ENCODE results near the gene FCER1G.
"Not testable (repeated sequence)": the region's sequence is repeated elsewhere in the genome, so short reads cannot be mapped to it uniquely, and the experiment has no call there.

Gene FCER1G

GRCh38 chr1:161242313-161242712 lies 27.2 kb downstream of the FCER1G start:
- no peak for DNase-seq
- Histone ChIP-seq H3K36me3 (no peaks in the 10 kb centered on the region), H3K27me3 (no peaks in the 10 kb centered on the region), H3K4me1 (no peaks in the 10 kb centered on the region), H3K9me3 (no peaks in the 10 kb centered on the region), H3K4me3 (ENCODE audit: low read depth, low read length) (no peak overlapping the region)
- TF ChIP-seq CTCF (IDR thresholded peaks at IDR 0.05; ENCODE audit: low read depth, low read length) = no peak

- DNase-seq = no peak
- no peaks in the 10 kb centered on the region for H3K27me3 ChIP-seq
- no peaks in the 10 kb centered on the region for H3K36me3 ChIP-seq
- no peaks in the 10 kb centered on the region for H3K4me1 ChIP-seq
- H3K4me3 ChIP-seq (ENCODE audit: low read depth, low read length) = no peak overlapping the region
- no peak for TF ChIP-seq CTCF (IDR thresholded peaks at IDR 0.05; ENCODE audit: low read depth, low read length)
- peaks cover 3% of the 10 kb centered on the region; the same call in 1 of the 2 replicates for H3K9me3 ChIP-seq
Observed at GRCh38 chr1:161244888-161245287, 29.8 kb downstream of the FCER1G start.

GRCh38 chr1:161250100-161250499 lies 35.0 kb downstream of the FCER1G start:
- H3K36me3 ChIP-seq; H3K9me3 ChIP-seq; H3K27me3 ChIP-seq; H3K4me3 ChIP-seq (ENCODE audit: low read depth, low read length); DNase-seq; H3K4me1 ChIP-seq: not testable (repeated sequence)

GRCh38 chr1:161250829-161251228 lies 35.7 kb downstream of the FCER1G start:
- Histone ChIP-seq H3K36me3 (no peaks in the 10 kb centered on the region), H3K27me3 (no peaks in the 10 kb centered on the region), H3K9me3 (peaks cover 5% of the 10 kb centered on the region), H3K4me3 (ENCODE audit: low read depth, low read length) (no peak overlapping the region), H3K4me1 (no peaks in the 10 kb centered on the region)
- no peak for TF ChIP-seq CTCF (IDR thresholded peaks at IDR 0.05; ENCODE audit: low read depth, low read length)
- DNase-seq = no peak

- Histone ChIP-seq H3K27me3 (no peaks in the 10 kb centered on the region), H3K4me1 (no peaks in the 10 kb centered on the region), H3K4me3 (ENCODE audit: low read depth, low read length) (no peak overlapping the region), H3K36me3 (no peaks in the 10 kb centered on the region), H3K9me3 (peaks cover 5% of the 10 kb centered on the region)
- DNase-seq = no peak
- TF ChIP-seq CTCF (IDR thresholded peaks at IDR 0.05; ENCODE audit: low read depth, low read length) = no peak
Observed at GRCh38 chr1:161251579-161251978, 36.5 kb downstream of the FCER1G start.

GRCh38 chr1:161255302-161255701 lies 40.2 kb downstream of the FCER1G start:
- H3K4me1 ChIP-seq; H3K4me3 ChIP-seq (ENCODE audit: low read depth, low read length); H3K9me3 ChIP-seq; DNase-seq; H3K36me3 ChIP-seq: not testable (repeated sequence)
- peaks cover 23% of the 10 kb centered on the region for H3K27me3 ChIP-seq

GRCh38 chr1:161255955-161256520 lies 40.9 kb downstream of the FCER1G start:
- DNase-seq; H3K36me3 ChIP-seq; H3K4me3 ChIP-seq (ENCODE audit: low read depth, low read length); H3K9me3 ChIP-seq; H3K4me1 ChIP-seq: not testable (repeated sequence)
- H3K27me3 ChIP-seq = peaks cover 30% of the 10 kb centered on the region

- peaks cover 39% of the 10 kb centered on the region for H3K27me3 ChIP-seq
- not testable (repeated sequence) for DNase-seq; H3K9me3 ChIP-seq; H3K36me3 ChIP-seq; H3K4me3 ChIP-seq (ENCODE audit: low read depth, low read length); H3K4me1 ChIP-seq
Observed at GRCh38 chr1:161257109-161257508, 42.0 kb downstream of the FCER1G start.
